Kidney epithelial cell (primary cell): Measurements from ENCODE around the gene ALAS2. TPM values are rescaled to one million over a fixed set of nuclear protein-coding genes. Genes with fewer than 3 reads are reported as not detected.
"Not testable (repeated sequence)": the region's sequence is repeated elsewhere in the genome, so short reads cannot be mapped to it uniquely, and the experiment has no call there.

Experiments
- DNase-seq: peaks from one replicate; pipeline ENCODE4 v3.0.0-alpha.2; 2010; ENCODE audit warnings: low read depth
- H3K27me3 ChIP-seq: 2 replicates; pipeline ENCODE4 v1.6.0; 2011; ENCODE audit warnings: low read length; ENCODE audit not compliant: control insufficient read depth, insufficient read depth
- H3K36me3 ChIP-seq: 2 replicates; pipeline ENCODE4 v1.5.1; 2011; ENCODE audit warnings: low read length; ENCODE audit not compliant: control insufficient read depth, insufficient read depth
- H3K4me3 ChIP-seq: 2 replicates; pipeline ENCODE4 v1.5.1; 2011; ENCODE audit warnings: low read depth, mild to moderate bottlenecking, control low read depth, low read length
- total RNA-seq: library from RNA; depleted of rRNA; stranded (reverse); fragments of >200 nt; gene quantifications from 2 replicates; pipeline ENCODE4 v1.2.3, GENCODE V29; 2015
- TF ChIP-seq, protein P1 (sequence below): IDR thresholded peaks from 2 replicates; pipeline ENCODE4 v1.5.1; 2011; ENCODE audit warnings: mild to moderate bottlenecking, moderate library complexity, low read length, control low read depth, inconsistent platforms; ENCODE audit not compliant: insufficient read depth, poor library complexity, severe bottlenecking

The ALAS2 gene
- total RNA-seq, 1 donor from 2014 or later: not detected

DNA sequence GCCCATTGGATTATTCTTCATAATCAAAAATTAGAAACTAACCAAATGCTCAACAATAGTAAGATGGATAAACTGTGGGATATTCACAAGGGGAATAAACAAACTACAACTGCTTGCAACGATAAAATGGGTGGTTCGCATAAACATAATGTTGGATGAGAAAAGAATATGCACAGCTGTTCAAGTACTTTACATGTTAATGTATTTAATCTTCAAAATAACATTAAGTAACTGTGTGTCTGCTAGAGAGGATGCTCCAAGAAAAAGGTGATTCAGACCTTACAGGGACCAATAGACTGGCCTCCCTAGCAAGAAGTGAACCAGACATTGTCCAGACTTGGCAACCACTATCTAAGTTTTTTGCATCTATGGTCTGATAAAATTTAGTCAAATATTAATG is 39.1 kb downstream of the ALAS2 start:
- Histone ChIP-seq H3K4me3 (no peak overlapping the region), H3K36me3 (no peaks in the 10 kb centered on the region), H3K27me3 (no peaks in the 10 kb centered on the region)
- no peak for DNase-seq
- TF ChIP-seq, protein P1, sequence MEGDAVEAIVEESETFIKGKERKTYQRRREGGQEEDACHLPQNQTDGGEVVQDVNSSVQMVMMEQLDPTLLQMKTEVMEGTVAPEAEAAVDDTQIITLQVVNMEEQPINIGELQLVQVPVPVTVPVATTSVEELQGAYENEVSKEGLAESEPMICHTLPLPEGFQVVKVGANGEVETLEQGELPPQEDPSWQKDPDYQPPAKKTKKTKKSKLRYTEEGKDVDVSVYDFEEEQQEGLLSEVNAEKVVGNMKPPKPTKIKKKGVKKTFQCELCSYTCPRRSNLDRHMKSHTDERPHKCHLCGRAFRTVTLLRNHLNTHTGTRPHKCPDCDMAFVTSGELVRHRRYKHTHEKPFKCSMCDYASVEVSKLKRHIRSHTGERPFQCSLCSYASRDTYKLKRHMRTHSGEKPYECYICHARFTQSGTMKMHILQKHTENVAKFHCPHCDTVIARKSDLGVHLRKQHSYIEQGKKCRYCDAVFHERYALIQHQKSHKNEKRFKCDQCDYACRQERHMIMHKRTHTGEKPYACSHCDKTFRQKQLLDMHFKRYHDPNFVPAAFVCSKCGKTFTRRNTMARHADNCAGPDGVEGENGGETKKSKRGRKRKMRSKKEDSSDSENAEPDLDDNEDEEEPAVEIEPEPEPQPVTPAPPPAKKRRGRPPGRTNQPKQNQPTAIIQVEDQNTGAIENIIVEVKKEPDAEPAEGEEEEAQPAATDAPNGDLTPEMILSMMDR: no peak

DNA sequence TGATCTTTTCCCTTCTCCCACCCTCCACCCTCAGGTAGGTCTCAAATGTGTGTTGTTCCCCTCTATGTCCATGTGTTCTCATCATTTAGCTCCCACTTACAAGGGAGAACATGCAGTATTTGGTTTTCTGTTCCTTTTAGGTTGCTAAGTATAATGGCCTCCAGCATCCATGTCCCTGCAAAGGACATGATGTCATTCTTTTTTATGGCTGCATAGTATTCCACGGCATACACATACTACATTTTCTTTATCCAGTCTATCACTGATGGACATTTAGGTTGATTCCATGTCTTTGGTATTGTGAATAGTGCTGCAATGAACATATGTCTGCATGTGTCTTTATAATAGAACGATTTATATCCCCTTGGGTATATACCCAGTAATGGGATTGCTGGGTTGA is 47.5 kb downstream of the ALAS2 start:
- not testable (repeated sequence) for H3K36me3 ChIP-seq, H3K4me3 ChIP-seq, H3K27me3 ChIP-seq, DNase-seq

DNA sequence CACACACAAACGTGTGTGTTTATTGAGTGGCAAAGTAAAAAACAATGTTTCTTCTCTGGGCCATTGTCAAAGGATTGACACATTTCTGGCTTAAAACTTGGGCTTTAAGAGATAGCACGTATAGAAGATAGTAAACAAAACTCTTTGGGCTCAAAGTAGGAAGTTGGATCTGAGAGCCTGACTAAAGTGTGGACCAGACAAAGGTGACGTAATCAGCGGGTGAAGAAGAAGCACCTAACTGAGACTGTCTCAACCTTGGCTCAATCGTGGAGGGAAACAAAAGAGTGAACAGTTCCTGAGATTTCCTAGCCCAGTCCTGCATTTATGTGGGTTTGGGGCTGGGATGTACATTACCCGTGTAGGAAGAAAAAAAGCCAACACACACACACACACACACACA is 50.4 kb downstream of the ALAS2 start:
- TF ChIP-seq, protein P1: no peak
- no peak overlapping the region for H3K4me3 ChIP-seq
- no peak for DNase-seq
- H3K27me3 ChIP-seq: no peaks in the 10 kb centered on the region
- H3K36me3 ChIP-seq: no peaks in the 10 kb centered on the region

DNA sequence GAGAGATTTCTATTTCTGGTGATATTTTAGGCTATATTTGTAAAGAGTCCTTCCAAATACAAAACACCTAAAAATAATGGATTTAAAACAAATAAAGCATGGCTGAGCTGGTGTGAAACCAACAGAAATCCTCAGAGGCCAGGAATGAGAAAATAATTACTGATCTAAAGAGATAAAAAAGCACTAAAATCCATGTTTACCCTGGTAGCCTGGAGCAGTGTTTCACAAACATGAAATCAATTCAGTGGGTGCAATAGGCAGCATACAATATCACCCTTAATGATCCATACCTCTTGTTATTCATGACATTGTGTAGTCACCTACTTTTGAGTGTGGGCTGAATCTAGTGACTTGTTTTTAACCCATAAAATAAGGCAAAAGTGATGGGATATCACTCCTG is 51.3 kb downstream of the ALAS2 start:
- TF ChIP-seq, protein P1: no peak

DNA sequence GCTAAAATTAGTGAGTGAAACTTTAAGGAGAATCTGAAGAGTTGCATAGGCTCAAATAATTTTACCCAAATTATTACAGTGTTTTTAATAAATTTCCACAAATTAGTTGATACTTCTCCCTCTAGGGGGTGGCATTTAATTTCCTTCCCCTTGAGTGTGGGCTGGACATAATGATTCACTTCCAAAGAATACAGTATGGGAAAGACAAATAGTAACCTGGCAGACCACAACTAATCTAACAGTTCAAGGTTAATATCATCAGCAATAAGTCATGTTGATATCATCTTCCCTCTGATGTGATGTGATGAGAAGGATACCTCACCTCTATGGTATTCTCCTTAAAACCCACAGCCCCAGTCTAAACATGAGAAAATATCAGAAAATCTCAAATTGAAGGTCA is 52.3 kb downstream of the ALAS2 start:
- DNase-seq: no peak
- TF ChIP-seq, protein P1: no peak

More for the DNA sequence above, 51.3 kb downstream of the ALAS2 start:
- Histone ChIP-seq H3K4me3 (no peak overlapping the region), H3K27me3 (no peaks in the 10 kb centered on the region), H3K36me3 (no peaks in the 10 kb centered on the region)
- DNase-seq: no peak

DNA sequence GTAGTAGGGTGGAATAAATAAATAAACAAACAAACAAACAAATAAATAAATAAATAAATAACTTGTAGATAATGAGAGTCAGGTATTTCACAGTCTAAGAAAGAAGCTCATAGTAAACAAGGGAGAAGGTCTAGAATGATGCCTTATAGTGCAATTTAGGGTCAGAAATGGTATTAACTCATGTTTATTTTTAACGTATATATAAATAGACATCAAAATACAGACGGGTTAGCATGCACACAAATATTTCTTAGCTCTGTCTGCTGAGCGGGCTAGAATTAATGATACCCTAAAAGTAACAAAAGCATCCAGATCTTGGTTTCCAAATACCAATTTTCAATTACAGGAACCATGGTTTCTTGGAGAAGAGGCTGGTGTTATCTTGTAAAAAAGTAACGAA is 53.4 kb downstream of the ALAS2 start:
- TF ChIP-seq, protein P1: no peak
- DNase-seq: no peak
- Histone ChIP-seq H3K4me3 (no peak overlapping the region), H3K27me3 (no peaks in the 10 kb centered on the region), H3K36me3 (no peaks in the 10 kb centered on the region)

More for the DNA sequence above, 52.3 kb downstream of the ALAS2 start:
- Histone ChIP-seq H3K36me3 (no peaks in the 10 kb centered on the region), H3K4me3 (no peak overlapping the region), H3K27me3 (no peaks in the 10 kb centered on the region)
